Stimulated activated CD8-positive, alpha-beta memory T cell treated with anti-CD3 and anti-CD28 coated beads, Interleukin-7, amount 100 ng/mL, for 48 hours (primary cell): ENCODE data around the gene FCRLA.
"Not testable (repeated sequence)": the region's sequence is repeated elsewhere in the genome, so short reads cannot be mapped to it uniquely, and the experiment has no call there.

Source experiments
- DNase-seq, 2 donors: peaks; one replicate each; pipeline ENCODE4 v3.0.0-alpha.2; 2020; ENCODE audit warnings: low read depth in 1 of 2; ENCODE audit errors: extremely low read depth in 1 of 2

FCRLA gene

GRCh38 chr1:161705537-161705936 is 1.5 kb upstream of the FCRLA start:
- DNase-seq: no peak

GRCh38 chr1:161706113-161706481 is 932 bp upstream of the FCRLA start:
- DNase-seq: no peak

- DNase-seq: no peak
These were observed 474 bp downstream of the FCRLA start for GRCh38 chr1:161707503-161707902.

GRCh38 chr1:161709373-161709772 is 2.3 kb downstream of the FCRLA start:
- no peak for DNase-seq

- no peak for DNase-seq
These were observed 3.5 kb downstream of the FCRLA start for GRCh38 chr1:161710560-161710959.

- no peak for DNase-seq
These were observed 11.7 kb downstream of the FCRLA start for GRCh38 chr1:161718559-161719324.

GRCh38 chr1:161719325-161719611 is 12.2 kb downstream of the FCRLA start:
- DNase-seq: no peak

- DNase-seq: no peak
These were observed 13.4 kb downstream of the FCRLA start for GRCh38 chr1:161720422-161720821.

- DNase-seq: no peak
These were observed 14.1 kb downstream of the FCRLA start, which contains the start of gene FCRLB for GRCh38 chr1:161720956-161721737. Gene FCRLB (plus strand): TSS chr1:161721544. CDS start chr1:161722673, 1,129 bp downstream.

- no peak for DNase-seq
These were observed 14.8 kb downstream of the FCRLA start for GRCh38 chr1:161721738-161722343.

- DNase-seq: no peak
These were observed 15.4 kb downstream of the FCRLA start for GRCh38 chr1:161722406-161722805.

- DNase-seq: no peak
These were observed 16.6 kb downstream of the FCRLA start for GRCh38 chr1:161723459-161724141.

- DNase-seq: not testable (repeated sequence)
These were observed 18.4 kb downstream of the FCRLA start for GRCh38 chr1:161725258-161725907.

- DNase-seq: no peak
These were observed 19.0 kb downstream of the FCRLA start for GRCh38 chr1:161725908-161726472.

GRCh38 chr1:161726473-161727255 is 19.6 kb downstream of the FCRLA start:
- peak; percentile 29 to 46 for DNase-seq

- DNase-seq: no peak
These were observed 20.4 kb downstream of the FCRLA start for GRCh38 chr1:161727256-161727924.

GRCh38 chr1:161728376-161729226 is 21.6 kb downstream of the FCRLA start:
- no peak for DNase-seq

- peak in 1 of 2 donors; percentile 22 for DNase-seq
These were observed 23.1 kb downstream of the FCRLA start for GRCh38 chr1:161730050-161730564.
